HG03066 (cell line): ENCODE data around the gene DTL.

Experiments
- ATAC-seq: cut with Tn5 transposase; IDR thresholded peaks from one replicate; pipeline ENCODE4 v1.9.1; 2021; ENCODE audit warnings: low read depth; ENCODE audit not compliant: unreplicated experiment

The DTL gene

DNA sequence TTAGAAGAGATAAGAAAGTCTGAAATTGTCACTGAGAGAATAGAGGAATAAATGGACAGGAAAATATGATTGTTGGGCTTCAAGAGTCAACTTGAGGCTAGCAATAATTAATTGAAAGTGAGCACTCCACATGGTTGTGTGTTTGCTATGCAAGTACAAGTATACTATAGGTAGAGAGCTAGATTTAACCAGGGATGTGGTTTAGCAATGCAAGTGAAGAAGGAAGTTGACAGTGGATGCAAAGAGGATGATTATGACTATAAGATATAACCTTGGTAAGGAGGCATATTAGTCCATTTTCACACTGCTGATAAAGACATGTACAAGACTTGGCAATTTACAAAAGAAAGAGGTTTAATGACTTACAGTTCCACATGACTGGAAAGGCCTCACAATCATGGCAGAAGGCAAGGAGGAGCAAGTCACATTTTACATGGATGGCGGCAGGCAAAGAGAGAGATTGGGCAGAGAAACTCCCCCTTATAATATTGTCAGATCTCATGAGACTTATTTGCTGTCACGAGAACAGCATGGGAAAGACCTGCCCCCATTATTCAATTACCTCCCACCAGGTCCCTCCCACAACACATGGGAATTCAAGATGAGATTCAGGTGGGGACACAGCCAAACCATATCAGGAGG, 47.3 kb downstream of the DTL start:
- no peak for ATAC-seq

DNA sequence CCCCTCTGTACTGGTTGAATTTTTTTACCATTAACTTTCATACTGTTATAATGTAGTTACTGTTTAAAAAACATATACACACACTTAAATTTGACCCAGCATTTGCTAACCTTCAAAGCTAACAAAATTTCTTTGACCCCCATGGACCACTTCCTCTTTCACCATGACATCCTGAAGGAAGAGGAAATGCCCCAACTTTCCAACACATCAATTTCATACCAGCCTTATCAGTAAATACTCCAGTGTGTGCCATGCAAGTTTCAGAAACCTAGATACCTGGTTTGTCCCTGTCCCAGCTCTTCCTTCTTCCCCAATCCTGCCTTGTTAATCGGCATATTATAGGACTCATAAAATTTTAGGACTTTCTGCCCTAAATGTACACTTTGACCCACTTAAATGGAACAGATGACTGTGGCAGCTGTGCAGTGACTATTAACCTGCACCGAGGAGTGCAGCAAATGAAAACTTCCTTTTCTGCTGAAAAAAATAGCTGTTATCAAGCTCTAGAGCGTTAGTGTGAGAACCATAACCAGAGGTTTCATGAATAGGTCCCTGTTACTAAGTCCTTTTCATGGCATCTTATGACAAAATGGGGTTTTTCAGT, 54.1 kb downstream of the DTL start:
- no peak for ATAC-seq

DNA sequence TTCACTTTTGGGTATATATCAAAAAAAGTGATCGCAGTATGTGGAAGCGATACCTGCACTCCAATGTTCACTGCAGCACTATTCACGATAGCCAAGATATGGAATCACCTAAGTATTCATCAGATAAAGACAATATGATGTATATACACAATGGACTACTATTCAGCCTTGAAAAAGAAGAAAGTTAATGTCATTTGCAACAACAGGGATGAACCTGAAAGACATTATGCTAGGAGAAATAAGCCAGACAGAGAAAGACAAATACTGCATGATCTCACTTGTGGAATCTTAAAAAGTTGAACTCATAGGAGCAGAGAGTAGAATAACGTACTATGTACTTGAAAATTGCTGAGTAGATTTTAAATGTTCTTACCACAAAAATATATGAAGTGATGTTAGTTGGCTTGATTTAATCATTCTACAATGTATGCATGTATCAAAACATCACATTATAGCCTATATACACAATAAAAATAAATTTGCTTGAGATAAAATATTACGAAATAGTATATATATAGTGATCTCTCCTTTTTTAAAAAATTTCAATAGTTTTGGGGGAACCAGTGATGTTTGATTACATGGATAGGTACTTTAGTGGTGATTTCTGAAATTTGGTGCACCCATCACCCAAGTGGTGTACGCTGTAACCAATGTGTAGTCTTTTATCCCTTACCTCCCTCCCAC, 56.0 kb downstream of the DTL start:
- ATAC-seq = no peak

DNA sequence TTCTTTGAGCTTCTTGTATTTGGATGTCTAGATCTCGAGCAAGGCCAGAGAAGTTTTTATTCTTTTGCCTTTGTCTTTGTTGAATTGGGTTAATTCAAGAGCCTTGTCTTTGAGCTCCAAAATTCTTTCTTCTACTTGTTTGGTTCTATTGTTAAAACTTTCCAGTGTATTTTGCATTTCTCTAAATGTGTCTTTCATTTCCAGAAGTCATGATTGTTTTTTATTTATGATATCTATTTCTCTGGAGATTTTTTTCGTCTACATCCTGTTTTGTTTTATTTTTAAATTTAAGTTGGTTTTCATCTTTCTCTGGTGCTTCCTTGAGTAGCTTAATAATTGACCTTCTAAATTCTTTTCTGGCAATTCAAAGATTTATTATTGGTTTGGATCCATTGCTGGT, 61.8 kb downstream of the DTL start:
- no peak for ATAC-seq

DNA sequence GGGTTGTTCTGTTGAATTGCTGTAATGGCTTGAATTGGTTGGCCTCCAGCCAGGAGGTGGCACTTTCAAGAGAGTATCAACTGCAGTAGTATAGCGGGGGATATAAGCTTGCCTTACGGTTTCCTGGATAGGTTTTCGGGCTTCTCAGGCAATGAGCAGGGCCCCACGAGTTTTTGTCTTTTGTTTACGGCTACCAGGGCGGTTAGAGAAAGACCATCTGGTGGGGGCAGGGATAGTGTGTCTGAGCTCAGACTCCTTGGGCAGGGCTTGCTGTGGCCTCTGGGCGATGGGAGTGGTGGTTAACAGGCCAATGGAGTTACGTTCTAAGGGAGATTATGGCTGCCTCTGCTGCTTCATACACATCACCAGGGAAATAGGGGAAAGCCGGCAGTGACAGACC, 62.8 kb downstream of the DTL start:
- ATAC-seq = no peak

DNA sequence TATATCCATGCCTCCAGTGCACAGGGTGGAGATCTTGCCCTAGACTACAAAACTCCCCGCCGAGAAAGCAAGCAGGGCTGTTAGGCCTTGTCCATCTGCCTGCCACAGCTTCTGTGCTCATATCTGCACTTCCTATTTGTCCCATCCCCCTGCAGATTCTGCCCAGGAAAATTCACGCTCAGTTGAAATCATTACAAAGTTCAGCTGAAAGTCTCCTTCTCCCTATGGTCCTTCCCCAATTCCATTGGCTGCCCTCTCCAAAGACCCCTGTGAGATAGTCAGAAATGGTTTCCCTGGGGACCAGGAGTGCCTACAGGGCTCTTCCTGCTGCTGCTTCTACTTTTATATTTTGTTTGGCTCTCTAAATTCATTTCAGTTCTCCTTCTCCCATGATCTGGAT, 63.2 kb downstream of the DTL start:
- no peak for ATAC-seq

DNA sequence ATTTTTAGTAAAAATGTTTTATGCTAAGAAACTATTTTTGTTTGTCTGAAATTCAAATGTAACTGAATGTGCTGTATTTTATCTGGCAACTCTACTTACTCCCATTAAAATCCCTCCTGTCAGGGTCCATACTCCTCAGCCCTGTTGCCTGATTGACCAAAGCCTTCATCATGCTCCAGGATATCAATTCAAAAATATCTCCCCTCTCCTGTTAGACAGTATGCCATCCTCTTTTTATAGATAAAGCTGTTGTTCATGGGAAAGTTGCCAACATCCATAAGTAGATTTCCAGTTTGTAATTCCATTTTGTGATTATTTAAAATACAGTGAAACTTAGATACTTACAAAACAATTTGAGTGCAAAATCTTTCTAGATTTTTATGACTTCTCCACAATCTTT, 65.7 kb downstream of the DTL start:
- no peak for ATAC-seq

DNA sequence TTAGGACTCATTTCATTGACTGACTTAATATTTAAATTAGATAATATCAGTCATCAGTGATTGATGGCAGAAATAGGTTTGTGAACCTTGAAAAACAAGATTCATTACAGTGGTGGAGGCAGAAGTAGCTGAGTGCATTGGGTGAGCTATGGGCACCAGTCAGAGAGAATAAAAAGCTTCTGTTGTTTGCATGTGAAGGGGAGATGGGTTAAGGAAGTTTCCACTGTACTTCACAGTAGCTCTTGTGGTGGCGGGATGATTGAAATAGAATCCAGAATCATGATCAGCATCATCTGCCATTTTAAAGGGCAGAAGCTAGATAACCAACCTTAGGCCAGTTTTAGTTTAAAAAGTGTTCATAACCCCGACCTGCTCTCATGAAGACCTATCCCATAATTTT, 66.2 kb downstream of the DTL start:
- ATAC-seq = no peak

DNA sequence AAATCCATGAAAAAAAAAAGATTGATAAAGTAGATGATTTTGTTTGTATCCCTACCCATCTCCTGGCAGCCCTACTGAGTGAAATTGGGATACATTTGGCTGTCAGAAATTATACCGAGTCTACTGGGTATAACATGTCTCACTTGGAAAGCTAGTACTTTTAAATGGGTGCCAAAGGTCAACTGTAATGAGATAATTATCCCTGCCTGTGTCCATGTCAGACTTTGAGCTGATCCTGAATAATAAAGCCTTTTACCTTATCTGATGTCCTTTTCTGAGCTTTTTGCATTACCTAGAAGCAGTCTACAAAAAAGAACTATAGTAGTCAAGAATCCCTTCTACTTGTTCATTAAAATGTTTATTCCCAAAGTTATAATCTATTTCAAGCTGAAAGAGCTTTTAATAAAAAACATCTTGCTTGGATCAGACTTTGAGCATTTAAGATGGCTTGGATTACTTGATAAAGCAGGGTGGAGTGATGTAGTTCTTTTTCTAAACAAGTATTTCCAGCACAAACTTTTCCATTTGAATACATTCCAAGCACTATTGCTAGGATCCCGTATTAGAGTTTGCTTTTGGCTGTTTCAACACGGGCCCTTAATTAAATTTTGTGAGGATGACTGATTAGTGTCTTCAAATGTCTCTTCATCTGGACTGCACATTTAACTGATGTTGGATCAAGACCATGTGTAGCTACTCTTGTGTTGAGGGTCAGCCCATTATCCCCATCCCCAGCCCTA, 69.2 kb downstream of the DTL start:
- no peak for ATAC-seq

DNA sequence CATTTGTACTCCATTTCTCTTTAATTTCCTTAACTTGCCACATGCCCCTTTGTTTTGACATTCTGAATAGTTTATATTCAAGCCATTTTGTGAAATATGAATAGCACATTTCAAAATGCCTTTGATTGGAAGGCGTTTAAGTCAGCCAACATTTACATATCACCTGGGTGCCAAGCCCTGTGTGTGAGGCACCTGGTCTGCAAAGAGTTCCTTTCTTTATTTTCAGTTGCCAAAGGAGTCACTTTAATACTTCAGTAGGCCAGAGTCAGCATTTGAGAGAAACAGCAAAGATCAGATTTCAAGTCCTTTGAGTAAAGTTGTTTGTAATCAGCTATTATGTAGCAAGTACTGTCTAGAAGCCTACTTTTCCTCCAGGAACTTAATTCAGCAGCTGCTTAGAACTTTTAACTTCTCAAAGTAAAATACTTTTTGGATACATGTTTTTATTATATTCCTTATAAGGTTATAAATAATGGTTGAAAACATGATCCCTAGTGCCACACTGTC, 70.8 kb downstream of the DTL start:
- ATAC-seq = no peak

DNA sequence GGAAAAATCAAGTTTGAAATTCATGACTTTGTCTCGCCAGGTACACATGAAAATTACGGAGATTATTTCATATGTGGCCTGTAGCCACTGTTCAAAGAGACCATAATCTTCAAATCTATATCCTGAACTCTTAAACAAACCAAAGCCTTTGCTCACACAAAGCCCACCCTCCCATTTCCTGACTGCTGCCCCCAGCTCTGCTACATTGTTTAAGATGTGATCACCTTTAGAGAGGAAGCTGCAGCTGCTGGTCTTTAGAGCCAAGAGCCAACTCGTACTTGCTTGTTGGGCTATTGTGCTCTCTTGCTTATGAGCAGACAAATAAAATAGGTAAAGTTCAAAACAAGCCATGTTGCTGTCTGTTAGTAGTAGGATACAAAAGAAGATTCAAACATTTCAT, 71.9 kb downstream of the DTL start:
- no peak for ATAC-seq

DNA sequence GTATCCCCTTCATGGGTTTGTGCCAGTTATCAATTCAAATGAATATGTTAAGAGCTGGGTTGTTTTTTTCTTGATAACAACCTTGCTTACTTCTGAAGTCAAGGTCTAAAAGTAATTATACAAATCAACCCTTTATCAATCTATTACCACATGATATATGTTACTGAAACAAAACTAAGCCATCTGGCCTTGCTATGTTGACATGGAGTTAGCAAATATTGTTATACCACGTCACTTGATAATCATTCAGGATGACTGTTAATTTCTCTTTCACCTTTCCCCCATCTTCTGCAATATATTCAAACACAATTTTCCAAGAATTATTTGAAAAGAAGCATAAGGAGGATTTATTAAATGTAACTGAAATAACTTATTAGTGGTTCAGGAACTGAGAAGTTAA, 72.6 kb downstream of the DTL start:
- no peak for ATAC-seq

DNA sequence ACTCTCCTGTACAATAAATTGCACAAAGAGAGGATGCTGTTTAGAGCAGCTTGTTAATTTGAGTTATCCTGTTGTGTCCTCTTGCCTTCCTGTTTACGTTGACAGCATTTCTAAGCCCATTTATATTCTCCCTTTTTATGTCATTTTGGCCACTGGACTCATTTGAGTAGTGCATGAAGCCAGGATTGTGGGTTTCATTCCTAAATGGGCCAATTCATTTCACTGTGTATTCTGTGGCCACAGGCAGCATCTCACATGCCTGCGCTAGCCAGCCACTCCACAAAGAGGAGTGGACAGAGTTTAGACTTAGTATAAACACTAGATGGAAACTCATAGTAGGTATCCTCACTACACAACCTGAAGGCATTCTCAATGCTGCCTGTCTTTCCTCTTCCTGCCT, 73.4 kb downstream of the DTL start:
- no peak for ATAC-seq

DNA sequence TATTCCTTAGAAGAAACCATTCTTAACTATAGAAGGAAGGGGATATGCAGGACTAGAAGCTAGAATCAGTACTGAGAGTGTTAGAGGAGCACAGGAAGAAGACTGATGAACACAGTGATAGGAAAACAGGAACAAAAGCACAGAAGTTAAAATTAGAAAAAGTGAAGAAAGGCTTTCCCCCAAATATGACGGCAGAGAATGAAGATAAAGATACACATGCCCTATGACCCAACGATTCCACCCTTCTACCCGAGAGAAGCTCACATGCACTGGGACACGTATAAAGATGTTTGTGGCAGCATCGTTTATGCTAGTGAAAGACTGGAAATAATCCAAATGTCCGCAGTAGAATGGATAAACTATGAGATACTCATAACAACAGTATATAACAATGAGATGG, 74.2 kb downstream of the DTL start:
- ATAC-seq = no peak

DNA sequence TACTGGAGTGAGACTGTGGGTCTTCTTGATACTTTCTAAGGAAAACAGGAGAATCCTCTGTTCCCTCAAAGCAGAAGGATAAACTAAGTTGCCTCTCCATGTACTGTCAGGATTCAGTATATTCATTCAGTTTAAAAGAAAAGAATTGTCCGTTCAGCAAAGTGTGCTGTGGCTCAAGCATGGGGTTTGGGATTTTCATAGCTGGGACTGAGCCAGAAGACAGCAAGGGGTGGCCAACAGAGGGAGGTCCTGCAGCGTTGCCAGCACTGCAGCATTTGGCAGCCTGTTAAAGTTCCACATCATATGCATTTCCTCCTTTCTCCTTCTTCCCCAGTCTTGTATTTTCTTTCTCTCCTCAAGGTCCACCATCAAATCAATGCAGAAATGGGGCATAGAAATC, 75.1 kb downstream of the DTL start:
- ATAC-seq = no peak

DNA sequence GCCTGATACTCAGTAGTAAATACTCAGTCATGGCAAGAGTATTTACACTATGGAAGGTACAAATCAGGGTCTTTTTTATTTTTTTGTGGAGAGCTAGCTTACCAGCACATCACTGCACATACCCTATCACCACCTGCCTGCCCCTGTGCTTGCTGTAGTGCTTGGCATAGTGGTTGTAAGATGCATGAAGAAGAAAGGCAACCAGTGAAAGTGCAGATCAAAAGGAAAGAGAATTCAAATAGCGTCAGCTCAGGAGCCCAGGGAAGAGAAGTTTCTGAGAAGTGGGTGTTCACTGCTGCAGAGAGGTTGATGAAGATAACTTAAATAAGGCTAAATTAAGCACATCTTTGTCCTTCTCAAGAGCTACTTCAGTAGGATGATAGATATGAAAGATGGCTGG, 76.0 kb downstream of the DTL start:
- ATAC-seq = no peak

DNA sequence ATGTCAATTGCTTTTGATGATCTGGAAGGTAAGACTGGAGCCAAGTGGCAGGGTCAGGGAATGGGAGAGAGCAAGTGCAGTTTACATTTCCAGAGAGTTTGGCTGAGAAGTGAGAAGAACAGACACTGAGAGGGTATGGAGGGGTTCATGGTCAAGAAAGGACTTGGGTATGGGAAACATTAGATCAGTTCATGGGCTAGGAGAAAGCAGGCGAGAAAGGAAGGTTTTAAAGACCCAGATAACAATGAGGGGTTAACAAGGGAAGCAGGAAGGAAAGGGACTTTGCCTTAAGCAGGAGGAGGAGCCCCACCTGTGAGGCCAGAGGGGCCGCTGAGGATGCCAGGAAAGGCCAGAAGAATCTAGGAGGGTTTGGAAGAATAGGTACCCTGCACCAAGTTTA, 78.2 kb downstream of the DTL start:
- ATAC-seq = no peak

DNA sequence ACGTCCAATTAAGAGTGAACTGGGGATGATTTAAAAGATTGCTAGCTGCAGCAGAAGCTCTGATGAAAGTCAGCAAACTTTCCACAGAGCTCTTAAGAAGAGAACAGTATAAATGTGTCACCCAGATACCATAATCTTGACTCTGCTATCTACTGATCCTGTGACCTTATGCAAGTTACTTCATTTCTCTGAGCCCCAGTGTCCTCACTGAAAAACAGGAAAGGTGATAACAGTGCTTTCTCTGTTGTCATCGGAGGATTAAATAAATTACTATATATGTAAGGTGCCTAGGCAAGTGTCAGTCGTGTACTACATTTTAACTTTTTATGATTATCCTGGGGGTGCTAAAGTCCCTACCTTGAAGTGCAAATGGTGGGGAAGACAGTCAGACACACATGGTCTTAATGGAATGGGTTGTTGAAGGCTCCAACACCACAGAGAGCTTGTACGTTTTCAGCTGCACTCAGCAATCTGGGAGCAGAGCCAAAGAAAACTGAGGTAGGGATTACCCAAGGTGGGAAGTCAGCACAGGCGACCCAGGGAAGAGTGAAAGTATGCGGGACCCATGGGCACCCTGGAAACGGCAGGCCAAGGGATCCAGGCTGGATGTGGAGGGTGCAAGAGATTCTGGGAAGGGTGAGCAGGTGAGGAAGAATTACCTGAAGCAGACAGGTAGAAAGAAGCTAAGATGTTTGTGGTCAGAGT, 82.8 kb downstream of the DTL start:
- ATAC-seq = no peak

DNA sequence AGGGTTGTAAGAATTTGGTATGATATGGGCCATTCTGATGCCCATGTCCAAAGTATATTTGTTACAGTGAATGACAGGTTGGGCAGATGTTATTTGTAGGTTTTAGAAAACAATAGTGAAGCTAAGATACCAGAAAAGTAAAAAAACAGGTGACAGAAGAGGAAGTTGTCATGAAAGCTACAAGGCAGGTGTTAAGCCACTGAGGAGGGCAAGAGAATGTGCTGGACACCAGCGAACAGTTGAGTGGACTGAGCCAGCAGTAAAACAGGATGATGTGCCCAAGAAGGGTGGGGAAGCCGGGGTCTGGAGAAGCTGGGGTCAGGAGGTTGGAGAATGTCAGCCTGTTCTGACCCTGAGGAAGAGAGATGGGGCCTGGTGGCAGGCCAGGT, 83.3 kb downstream of the DTL start:
- ATAC-seq = no peak

DNA sequence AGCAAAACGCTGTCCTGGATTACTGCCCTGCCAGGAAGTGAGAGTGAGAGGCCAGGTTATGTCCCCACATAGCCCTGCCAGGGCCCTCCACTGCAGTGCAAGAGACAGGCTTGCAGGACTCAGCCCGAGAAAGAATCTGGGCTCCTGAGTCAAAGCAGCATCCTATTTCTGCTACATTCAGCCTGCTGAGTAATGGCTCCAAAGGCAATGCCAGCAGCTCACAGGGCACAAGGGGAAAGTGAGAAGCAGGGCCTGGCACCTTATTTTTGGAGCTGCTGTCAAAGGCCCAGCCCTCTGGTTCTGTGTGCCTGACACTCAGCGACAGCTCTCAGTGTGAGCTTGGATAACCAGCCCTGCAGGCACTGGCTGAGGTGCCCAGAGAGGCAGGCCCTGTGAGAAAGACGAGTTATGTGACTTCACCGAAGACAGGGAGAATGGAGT, 83.9 kb downstream of the DTL start:
- no peak for ATAC-seq

DNA sequence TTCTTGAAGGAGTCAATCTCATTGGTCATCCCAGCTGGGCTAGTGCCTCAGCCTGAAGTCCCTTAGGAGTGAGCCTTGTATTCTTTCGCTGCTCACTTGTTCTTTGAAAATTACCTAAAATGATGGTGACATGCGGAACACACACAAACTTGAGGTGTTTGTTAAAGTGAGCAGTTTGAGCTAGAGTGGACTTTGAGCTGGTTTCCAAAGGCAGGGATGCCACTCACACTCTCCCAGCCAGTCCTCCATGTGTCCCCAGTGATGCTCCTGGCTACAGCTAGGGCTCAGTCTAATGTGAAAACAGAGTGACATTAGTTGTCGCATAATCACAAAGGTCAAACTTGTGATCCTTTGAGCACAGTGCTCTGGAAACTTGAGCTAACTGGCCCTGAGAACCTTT, 84.3 kb downstream of the DTL start:
- ATAC-seq = no peak
